SK-N-SH treated with all-trans-retinoic acid at 6 μM for 48 hours (cell line): ENCODE data around the gene DNAH11.

Source experiments
- ARNTL ChIP-seq: fragments of 450-650 bp; formaldehyde crosslinking; IDR thresholded peaks from 2 replicates; pipeline ENCODE4 v1.5.0; 2020; ENCODE audit warnings: low read depth, mild to moderate bottlenecking, moderate library complexity, borderline replicate concordance
- CSDC2 ChIP-seq: fragments of 250-450 bp; sonication (Bioruptor Pico); IDR thresholded peaks from 2 replicates; pipeline ENCODE4 v1.5.0; 2020; ENCODE audit warnings: mild to moderate bottlenecking, moderate library complexity
- SNAI2 ChIP-seq: fragments of 250-450 bp; sonication (Bioruptor Pico); IDR thresholded peaks from 2 replicates; pipeline ENCODE4 v1.5.0; 2020; ENCODE audit warnings: mild to moderate bottlenecking, moderate library complexity
- TCF4 ChIP-seq: fragments of 250-450 bp; sonication (Bioruptor Pico); IDR thresholded peaks from 2 replicates; pipeline ENCODE4 v1.8.0; 2021; ENCODE audit warnings: mild to moderate bottlenecking, moderate library complexity, borderline replicate concordance
- ZFP30 ChIP-seq: fragments of 450-650 bp; formaldehyde crosslinking; IDR thresholded peaks from 2 replicates; pipeline ENCODE4 v1.5.0; 2022; ENCODE audit warnings: mild to moderate bottlenecking, moderate library complexity
- ZNF565 ChIP-seq: fragments of 450-650 bp; formaldehyde crosslinking; conservative IDR thresholded peaks from 2 replicates; pipeline ENCODE4 v1.5.0; 2020; ENCODE audit warnings: low read depth, mild to moderate bottlenecking, moderate library complexity
- TF ChIP-seq, protein P1 (sequence below): fragments of 250-450 bp; sonication (Bioruptor Pico); IDR thresholded peaks from 2 replicates; pipeline ENCODE4 v1.8.0; 2020; ENCODE audit warnings: mild to moderate bottlenecking, moderate library complexity, borderline replicate concordance
- TF ChIP-seq, protein P2 (sequence below): fragments of 250-450 bp; sonication (Bioruptor Pico); IDR thresholded peaks from 2 replicates; pipeline ENCODE4 v1.5.1; 2021; ENCODE audit warnings: mild to moderate bottlenecking, moderate library complexity
- TF ChIP-seq, protein P3 (sequence below): fragments of 250-450 bp; sonication (Bioruptor Pico); IDR thresholded peaks from 2 replicates; pipeline ENCODE4 v1.5.0; 2020; ENCODE audit warnings: mild to moderate bottlenecking, moderate library complexity

DNA sequence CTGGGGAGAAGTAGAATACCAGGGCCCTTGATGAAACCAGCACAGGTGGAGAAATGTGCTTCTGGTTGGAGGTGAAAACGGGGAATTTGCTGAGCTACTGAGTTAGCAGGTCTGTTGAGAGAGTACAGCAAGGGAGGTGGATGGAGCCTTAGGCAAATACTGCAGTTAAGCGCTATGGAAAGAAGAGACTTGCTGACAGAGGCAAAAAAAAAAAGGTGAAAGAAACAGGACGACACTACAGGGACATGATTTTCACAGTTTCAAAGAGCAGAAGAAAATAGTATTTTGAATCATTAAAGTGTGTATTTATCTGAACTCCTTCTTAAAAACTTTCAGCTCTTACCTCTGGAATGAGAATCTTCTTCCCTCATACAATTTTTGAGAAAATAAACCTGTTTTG, 159.5 kb downstream of the DNAH11 start:
- TF ChIP-seq ZNF565 (CRISPR knock-in tag) = no peak
- TF ChIP-seq, protein P1, sequence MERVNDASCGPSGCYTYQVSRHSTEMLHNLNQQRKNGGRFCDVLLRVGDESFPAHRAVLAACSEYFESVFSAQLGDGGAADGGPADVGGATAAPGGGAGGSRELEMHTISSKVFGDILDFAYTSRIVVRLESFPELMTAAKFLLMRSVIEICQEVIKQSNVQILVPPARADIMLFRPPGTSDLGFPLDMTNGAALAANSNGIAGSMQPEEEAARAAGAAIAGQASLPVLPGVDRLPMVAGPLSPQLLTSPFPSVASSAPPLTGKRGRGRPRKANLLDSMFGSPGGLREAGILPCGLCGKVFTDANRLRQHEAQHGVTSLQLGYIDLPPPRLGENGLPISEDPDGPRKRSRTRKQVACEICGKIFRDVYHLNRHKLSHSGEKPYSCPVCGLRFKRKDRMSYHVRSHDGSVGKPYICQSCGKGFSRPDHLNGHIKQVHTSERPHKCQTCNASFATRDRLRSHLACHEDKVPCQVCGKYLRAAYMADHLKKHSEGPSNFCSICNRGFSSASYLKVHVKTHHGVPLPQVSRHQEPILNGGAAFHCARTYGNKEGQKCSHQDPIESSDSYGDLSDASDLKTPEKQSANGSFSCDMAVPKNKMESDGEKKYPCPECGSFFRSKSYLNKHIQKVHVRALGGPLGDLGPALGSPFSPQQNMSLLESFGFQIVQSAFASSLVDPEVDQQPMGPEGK (CRISPR knock-in tag) = no peak
- TF ChIP-seq, protein P2, sequence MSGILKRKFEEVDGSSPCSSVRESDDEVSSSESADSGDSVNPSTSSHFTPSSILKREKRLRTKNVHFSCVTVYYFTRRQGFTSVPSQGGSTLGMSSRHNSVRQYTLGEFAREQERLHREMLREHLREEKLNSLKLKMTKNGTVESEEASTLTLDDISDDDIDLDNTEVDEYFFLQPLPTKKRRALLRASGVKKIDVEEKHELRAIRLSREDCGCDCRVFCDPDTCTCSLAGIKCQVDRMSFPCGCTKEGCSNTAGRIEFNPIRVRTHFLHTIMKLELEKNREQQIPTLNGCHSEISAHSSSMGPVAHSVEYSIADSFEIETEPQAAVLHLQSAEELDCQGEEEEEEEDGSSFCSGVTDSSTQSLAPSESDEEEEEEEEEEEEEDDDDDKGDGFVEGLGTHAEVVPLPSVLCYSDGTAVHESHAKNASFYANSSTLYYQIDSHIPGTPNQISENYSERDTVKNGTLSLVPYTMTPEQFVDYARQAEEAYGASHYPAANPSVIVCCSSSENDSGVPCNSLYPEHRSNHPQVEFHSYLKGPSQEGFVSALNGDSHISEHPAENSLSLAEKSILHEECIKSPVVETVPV (CRISPR knock-in tag) = no peak
- TF ChIP-seq ZFP30 (CRISPR knock-in tag) = no peak
- TF ChIP-seq ARNTL (CRISPR knock-in tag) = no peak
- no peak for TF ChIP-seq CSDC2 (CRISPR knock-in tag)
- TF ChIP-seq, protein P3, sequence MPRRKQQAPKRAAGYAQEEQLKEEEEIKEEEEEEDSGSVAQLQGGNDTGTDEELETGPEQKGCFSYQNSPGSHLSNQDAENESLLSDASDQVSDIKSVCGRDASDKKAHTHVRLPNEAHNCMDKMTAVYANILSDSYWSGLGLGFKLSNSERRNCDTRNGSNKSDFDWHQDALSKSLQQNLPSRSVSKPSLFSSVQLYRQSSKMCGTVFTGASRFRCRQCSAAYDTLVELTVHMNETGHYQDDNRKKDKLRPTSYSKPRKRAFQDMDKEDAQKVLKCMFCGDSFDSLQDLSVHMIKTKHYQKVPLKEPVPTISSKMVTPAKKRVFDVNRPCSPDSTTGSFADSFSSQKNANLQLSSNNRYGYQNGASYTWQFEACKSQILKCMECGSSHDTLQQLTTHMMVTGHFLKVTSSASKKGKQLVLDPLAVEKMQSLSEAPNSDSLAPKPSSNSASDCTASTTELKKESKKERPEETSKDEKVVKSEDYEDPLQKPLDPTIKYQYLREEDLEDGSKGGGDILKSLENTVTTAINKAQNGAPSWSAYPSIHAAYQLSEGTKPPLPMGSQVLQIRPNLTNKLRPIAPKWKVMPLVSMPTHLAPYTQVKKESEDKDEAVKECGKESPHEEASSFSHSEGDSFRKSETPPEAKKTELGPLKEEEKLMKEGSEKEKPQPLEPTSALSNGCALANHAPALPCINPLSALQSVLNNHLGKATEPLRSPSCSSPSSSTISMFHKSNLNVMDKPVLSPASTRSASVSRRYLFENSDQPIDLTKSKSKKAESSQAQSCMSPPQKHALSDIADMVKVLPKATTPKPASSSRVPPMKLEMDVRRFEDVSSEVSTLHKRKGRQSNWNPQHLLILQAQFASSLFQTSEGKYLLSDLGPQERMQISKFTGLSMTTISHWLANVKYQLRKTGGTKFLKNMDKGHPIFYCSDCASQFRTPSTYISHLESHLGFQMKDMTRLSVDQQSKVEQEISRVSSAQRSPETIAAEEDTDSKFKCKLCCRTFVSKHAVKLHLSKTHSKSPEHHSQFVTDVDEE (CRISPR knock-in tag) = no peak
- no peak for TF ChIP-seq TCF4 (CRISPR knock-in tag)
- no peak for TF ChIP-seq SNAI2 (CRISPR knock-in tag)
